Heart right ventricle (tissue), 16 donors: Measurements from ENCODE around the gene TTC39B. TPM values are rescaled to one million over a fixed set of nuclear protein-coding genes. Genes with fewer than 3 reads are reported as not detected.

Experiments
- ATAC-seq, 8 donors: fragments of 200-7000 bp; cut with Tn5 transposase; one replicate each; pipeline ENCODE4 v1.9.1; 2020; ENCODE audit warnings: mild to moderate bottlenecking in 8 of 8, moderate library complexity in 8 of 8, moderate number of reproducible peaks in 1 of 8
- DNase-seq, 2 donors: peaks; one replicate each; pipeline ENCODE4 v3.0.0-alpha.2; 2020
- H3K27ac ChIP-seq, 10 donors: fragments of 200-600 bp; sonication (generic) in 2 of 10; one replicate each; pipeline versions ENCODE4 v1.5.0 to v1.8.0; 2020 to 2022; ENCODE audit warnings: mild to moderate bottlenecking in 3 of 10
- H3K27me3 ChIP-seq, 7 donors: fragments of 200-600 bp; one replicate each; pipeline ENCODE4 v1.8.0; 2021 to 2022; ENCODE audit warnings: mild to moderate bottlenecking in 2 of 7
- H3K36me3 ChIP-seq, 9 donors: fragments of 200-600 bp; sonication (generic) in 1 of 9; one replicate each; pipeline versions ENCODE4 v1.5.0 to v1.8.0; 2020 to 2022; ENCODE audit warnings: mild to moderate bottlenecking in 2 of 9
- H3K4me1 ChIP-seq, 9 donors: fragments of 200-600 bp; sonication (generic) in 1 of 9; one replicate each; pipeline versions ENCODE4 v1.5.0 to v1.8.0; 2020 to 2022; ENCODE audit warnings: mild to moderate bottlenecking in 4 of 9
- H3K4me3 ChIP-seq, 10 donors: fragments of 200-600 bp; sonication (generic) in 2 of 10; one replicate each; pipeline versions ENCODE4 v1.5.0 to v1.8.0; 2020 to 2022; ENCODE audit warnings: mild to moderate bottlenecking in 7 of 10, moderate library complexity in 2 of 10
- H3K9me3 ChIP-seq, 11 donors: fragments of 200-600 bp in 10 of 11; sonication (generic) in 2 of 11; one replicate each; pipeline versions ENCODE4 v1.5.0 to v1.8.0; 2013 to 2022; ENCODE audit warnings: mild to moderate bottlenecking in 2 of 11, control low read depth in 1 of 11, moderate library complexity in 1 of 11
- WGBS, 2 donors: extraction: QIAGEN DNeasy Blood & Tissue Kit; methylation state at CpG; one replicate each; pipeline ENCODE4 v1.1.7; 2013; ENCODE audit warnings: inconsistent platforms in 1 of 2; 5-methylcytosine and 5-hydroxymethylcytosine counted together
- intact Hi-C, 10 donors: fragments of 100-400 bp; cut with DNase I; formaldehyde crosslinking; loops; one replicate each; pipeline versions ENCODE4 v1.11.1 to v1.14.2; 2022
- long read RNA-seq, 3 donors: library from polyadenylated mRNA; unstranded; transcript quantifications; one replicate each; pipeline ENCODE4 v2.0.0, GENCODE V29; 2020 to 2021
- polyA plus RNA-seq, 2 donors: library from polyadenylated mRNA; stranded (reverse); fragments of 200-250 nt; gene quantifications; one replicate each; pipeline ENCODE4 v1.2.3, GENCODE V29; 2013
- total RNA-seq, 10 donors: library from RNA; stranded (reverse); fragmentation: NEBNext Ultra II Directional in 3 of 10; extraction: Animal tissue kit (Norgen Biotek cat#: 25700) in 3 of 10; gene quantifications; one replicate each; pipeline versions ENCODE4 v1.2.1 to v1.2.4, GENCODE V29; 2021 to 2023
- TF ChIP-seq, protein P1 (sequence below), 9 donors: fragments of 200-600 bp; sonication (generic) in 2 of 9; IDR thresholded peaks; one replicate each; pipeline versions ENCODE4 v1.5.0 to v1.8.0; 2021 to 2022; ENCODE audit warnings: antibody characterized with exemption in 9 of 9, mild to moderate bottlenecking in 5 of 9, moderate library complexity in 1 of 9
- donor health status: Arrhythmogenic right ventricular cardiomyopathy.
- donor health status: ischemic (EF 13 %, LVEDD 7.1; RV severe dilation, severe dysfunction).
- donor health status: healthy with polysubstance abuse.
- donor health status: DM: no; HTN: yes; CAD: no.
- donor health status: DM: no; HTN: no; CAD: no.
- donor health status: ischemic (EF 25% LVEDD 6.9; RV normal size, moderate dysfunction).
- donor health status: ischemic (EF 25% LVEDD 5.7; RV mildly dilated, moderate dysfunction).
- donor health status: healthy.
- donor health status: DM: yes; HTN: yes; CAD: no.
- donor health status: Ischemic cardiomyopathy.
- donor health status: ischemic (EF 35%, LVEDD 5.7; RV mildly dilated, moderate dysfunction).
- donor health status: nonischemic (EF 11% LVEDD 7.7; RV severe dilation, severe dysfunction).
- donor health status: DM: yes; HTN: yes; CAD: no.
- donor health status: PGD.
- donor health status: ischemic (EF 29% LVEDD 5.4; RV normal size, mild dysfunction).
- donor health status: nonischemic (EF 23%, LVEDD 6.1; RV moderate dilation, normal function).

TTC39B gene
- total RNA-seq, result 1 to 10 TPM; 1.1 to 4.3 (median 1.6) TPM
- polyA plus RNA-seq, result 1 to 10 TPM in 1 of 2 donors, under 1 TPM in 1; 0.52 to 1.1 TPM
- long read RNA-seq, donor 1, partial matches to known transcripts, result 0 of 1 reads
- long read RNA-seq, donor 1, other reads (novel, unspliced or antisense), result 1 of 1 reads
- long read RNA-seq, donor 2, full-length matches to known transcripts, result 2 of 3 reads
- long read RNA-seq, donor 2, partial matches to known transcripts, result 0 of 3 reads
- long read RNA-seq, donor 2, other reads (novel, unspliced or antisense), result 1 of 3 reads
- long read RNA-seq, donor 3, full-length matches to known transcripts, result 2 of 4 reads
- long read RNA-seq, donor 3, partial matches to known transcripts, result 1 of 4 reads
- long read RNA-seq, donor 3, other reads (novel, unspliced or antisense), result 1 of 4 reads

DNA sequence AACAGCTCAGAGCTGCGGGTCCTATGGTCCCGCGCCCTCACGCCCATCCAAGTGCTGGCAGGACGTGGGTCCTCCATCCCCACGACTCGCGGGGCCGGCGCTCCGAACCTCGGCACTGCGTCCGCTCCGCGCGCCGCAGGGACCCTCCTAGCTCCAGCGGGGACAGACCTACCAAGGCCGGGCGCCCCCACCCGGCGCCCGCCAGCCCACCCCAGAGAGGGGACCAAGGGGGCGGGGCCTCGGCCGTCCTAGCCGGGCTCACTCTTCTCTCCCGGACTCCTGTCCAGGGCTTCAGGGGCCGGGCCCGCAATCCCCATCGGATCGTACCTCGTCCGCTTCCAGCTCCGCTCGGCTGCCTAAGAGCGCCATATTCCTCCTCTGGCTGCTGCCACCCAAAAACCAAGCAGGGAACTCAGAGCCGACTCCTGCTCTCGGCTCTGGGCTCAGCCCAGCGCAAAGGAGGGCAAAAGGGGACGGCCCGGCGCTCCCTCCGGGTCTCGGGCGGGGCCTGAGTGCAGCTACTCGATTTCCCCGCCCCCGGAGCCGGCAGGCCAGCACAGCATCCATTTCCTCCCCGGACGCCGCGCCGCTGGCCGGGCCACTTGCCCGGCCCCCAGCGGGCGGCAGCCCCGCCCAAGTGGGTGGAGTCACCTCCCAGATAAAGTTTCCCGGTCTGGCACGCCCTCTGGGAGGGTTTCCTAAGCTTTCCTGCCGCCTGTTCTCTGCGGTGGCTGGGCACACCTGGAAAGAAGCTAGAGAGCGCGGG is at the start of gene TTC39B:
TSS of gene TTC39B (minus strand) at position 460 of the 766 bp plus-strand sequence. CDS start at position 369, 91 bp downstream.
- peaks cover 0 to 10% (median 0%) of the 10 kb centered on the region in 7 donors for H3K27me3 ChIP-seq
- WGBS, 2 donors, result 0% methylated on average over 66 to 67 of the region's 67 CpGs
- H3K9me3 ChIP-seq, result no peaks in the 10 kb centered on the region
- H3K27ac ChIP-seq, result peak within 1 kb of the TSS; percentile 22 to 91 (median 78)
- intact Hi-C loops, result loop anchor here in 6 of 10 donors (1.0 to 10.0 kb wide), 7 partner anchors 48 to 258 kb away; partner anchors contain the start of gene SNAPC3 (in 4 of the 6)
- DNase-seq (peak; percentile 93), ATAC-seq (peak; percentile 98 to 99 (median 98))
- H3K4me1 ChIP-seq, result peaks cover 0 to 24% (median 4%) of the 10 kb centered on the region in 9 donors
- H3K36me3 ChIP-seq, result no peaks in the 10 kb centered on the region
- H3K4me3 ChIP-seq, result peak within 1 kb of the TSS; percentile 68 to 98 (median 81)
- TF ChIP-seq, protein P1, sequence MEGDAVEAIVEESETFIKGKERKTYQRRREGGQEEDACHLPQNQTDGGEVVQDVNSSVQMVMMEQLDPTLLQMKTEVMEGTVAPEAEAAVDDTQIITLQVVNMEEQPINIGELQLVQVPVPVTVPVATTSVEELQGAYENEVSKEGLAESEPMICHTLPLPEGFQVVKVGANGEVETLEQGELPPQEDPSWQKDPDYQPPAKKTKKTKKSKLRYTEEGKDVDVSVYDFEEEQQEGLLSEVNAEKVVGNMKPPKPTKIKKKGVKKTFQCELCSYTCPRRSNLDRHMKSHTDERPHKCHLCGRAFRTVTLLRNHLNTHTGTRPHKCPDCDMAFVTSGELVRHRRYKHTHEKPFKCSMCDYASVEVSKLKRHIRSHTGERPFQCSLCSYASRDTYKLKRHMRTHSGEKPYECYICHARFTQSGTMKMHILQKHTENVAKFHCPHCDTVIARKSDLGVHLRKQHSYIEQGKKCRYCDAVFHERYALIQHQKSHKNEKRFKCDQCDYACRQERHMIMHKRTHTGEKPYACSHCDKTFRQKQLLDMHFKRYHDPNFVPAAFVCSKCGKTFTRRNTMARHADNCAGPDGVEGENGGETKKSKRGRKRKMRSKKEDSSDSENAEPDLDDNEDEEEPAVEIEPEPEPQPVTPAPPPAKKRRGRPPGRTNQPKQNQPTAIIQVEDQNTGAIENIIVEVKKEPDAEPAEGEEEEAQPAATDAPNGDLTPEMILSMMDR (IDR thresholded peaks at IDR 0.05), result peak in 5 of 9 donors; percentile 10 to 41 (median 24)

DNA sequence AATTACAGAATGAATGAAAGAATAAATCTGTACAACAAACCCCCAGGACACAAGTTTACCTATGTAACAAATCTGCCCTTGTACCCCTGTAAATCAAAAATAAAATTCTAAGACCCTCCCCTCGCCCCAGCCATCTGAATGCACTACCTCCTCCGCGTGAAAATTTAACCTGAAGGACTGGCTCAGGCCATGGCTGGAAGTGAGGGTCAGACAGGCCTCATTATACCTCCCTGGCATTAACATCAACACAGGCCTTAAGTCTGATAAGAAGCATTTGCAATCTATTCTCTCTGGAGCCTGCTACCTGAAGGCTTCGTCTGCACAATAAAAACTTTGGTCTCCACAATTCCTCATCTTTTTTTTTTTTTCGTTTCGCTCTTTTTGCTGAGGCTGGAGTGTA is 48.7 kb upstream of the TTC39B start:
- WGBS, 2 donors, result 85 to 88% methylated on average over 6 of the region's 6 CpGs
- TF ChIP-seq, protein P1 (IDR thresholded peaks at IDR 0.05), result no peak
- no peaks in the 10 kb centered on the region for H3K36me3 ChIP-seq

DNA sequence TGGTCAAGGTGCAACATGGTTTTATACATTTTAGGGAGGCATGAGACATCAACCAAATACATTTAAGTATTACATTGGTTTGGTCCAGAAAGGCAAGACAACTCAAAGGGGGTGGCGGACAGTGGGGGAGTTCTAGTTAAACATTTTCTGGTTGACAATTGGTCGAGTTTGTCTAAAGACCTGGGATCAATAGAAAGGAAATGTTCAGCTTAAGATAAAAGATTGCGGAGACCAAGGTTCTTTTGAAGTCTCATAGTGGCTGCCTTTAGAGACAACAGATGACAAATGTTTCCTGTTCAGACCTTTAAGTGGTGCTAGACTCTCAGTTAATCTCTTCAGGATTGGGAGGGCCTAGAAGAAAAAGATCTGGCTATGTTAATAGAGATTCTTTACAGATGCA is 47.7 kb upstream of the TTC39B start:
- ATAC-seq, result no peak
- WGBS, 2 donors, result 59 to 63% methylated on average over 3 of the region's 3 CpGs
- Histone ChIP-seq H3K9me3 (no peaks in the 10 kb centered on the region), H3K4me3 (no peak overlapping the region), H3K27me3 (no peaks in the 10 kb centered on the region), H3K27ac (no peak overlapping the region), H3K4me1 (no peaks in the 10 kb centered on the region), H3K36me3 (no peaks in the 10 kb centered on the region)
- TF ChIP-seq, protein P1 (IDR thresholded peaks at IDR 0.05), result peak in 1 of 9 donors; percentile 15
- no peak for DNase-seq
- intact Hi-C loops, result loop anchor here in 1 of 10 donors (10.0 kb wide), 1 partner anchor 50 kb away; the partner anchor contains the start of gene TTC39B

More for the DNA sequence above, 48.7 kb upstream of the TTC39B start:
- H3K27me3 ChIP-seq, result no peaks in the 10 kb centered on the region
- no peaks in the 10 kb centered on the region for H3K9me3 ChIP-seq
- no peak overlapping the region for H3K4me3 ChIP-seq
- intact Hi-C loops, result loop anchor here in 1 of 10 donors (10.0 kb wide), 1 partner anchor 51 kb away; the partner anchor contains the start of gene TTC39B
- DNase-seq, result no peak
- no peak overlapping the region for H3K27ac ChIP-seq
- H3K4me1 ChIP-seq, result no peaks in the 10 kb centered on the region
- no peak for ATAC-seq

DNA sequence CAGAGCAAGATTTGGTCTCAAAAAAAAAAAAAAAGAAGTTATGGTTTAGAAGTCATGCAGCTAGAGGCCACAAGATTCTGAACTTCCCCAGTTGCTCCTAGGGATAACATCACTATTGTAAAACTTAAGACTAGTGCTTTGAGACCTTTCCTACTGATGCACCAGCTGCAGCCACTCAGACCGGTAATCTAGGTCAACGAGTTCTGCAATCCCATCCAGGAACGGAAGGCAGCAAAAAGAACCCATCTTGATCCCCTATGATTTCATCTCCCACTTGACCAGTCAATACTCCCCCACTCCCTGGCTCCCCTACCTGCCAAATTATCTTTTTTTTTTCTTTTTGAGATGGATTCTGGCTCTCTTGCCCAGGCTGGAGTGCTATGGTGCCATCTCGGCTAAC is 46.9 kb upstream of the TTC39B start:
- ATAC-seq, result peak in 2 of 8 donors; percentile 34 to 64

More for the DNA sequence above, 46.9 kb upstream of the TTC39B start:
- Histone ChIP-seq H3K4me1 (no peaks in the 10 kb centered on the region), H3K27ac (no peak overlapping the region), H3K36me3 (no peaks in the 10 kb centered on the region), H3K9me3 (no peaks in the 10 kb centered on the region), H3K4me3 (no peak overlapping the region), H3K27me3 (no peaks in the 10 kb centered on the region)
- DNase-seq, result no peak
- TF ChIP-seq, protein P1 (IDR thresholded peaks at IDR 0.05), result no peak
- WGBS, 2 donors, result 71 to 79% methylated on average over 4 of the region's 4 CpGs
- intact Hi-C loops, result loop anchor here in 1 of 10 donors (10.0 kb wide), 1 partner anchor 49 kb away; the partner anchor contains the start of gene TTC39B
